GM12892 (cell line): ENCODE results near the gene MMP24OS.

Experiments
- POLR2A ChIP-seq: IDR thresholded peaks from 2 replicates; pipeline ENCODE4 v1.6.1; 2011; ENCODE audit warnings: low read depth, low read length, control low read depth
- POLR2AphosphoS5 ChIP-seq: IDR thresholded peaks from 2 replicates; pipeline ENCODE4 v1.6.1; 2011; ENCODE audit warnings: low read depth, low read length, control low read depth
- TAF1 ChIP-seq: IDR thresholded peaks from 2 replicates; pipeline ENCODE4 v1.6.1; 2011; ENCODE audit warnings: low read depth, mild to moderate bottlenecking, control low read depth, low read length, borderline replicate concordance

- no peak for TF ChIP-seq POLR2A
- TF ChIP-seq POLR2AphosphoS5: no peak
- TF ChIP-seq TAF1: no peak
Observed at GRCh38 chr20:35298264-35298663, 20.3 kb upstream of the MMP24OS start.
